Measurements from ENCODE around the gene ACSL3. TPM values are rescaled to one million over a fixed set of nuclear protein-coding genes. Genes with fewer than 3 reads are reported as not detected.

The ACSL3 gene
- total RNA-seq, 1 donor from 2014 or later = 41.2 TPM

GRCh38 chr2:222851956-222852617 lies 8.7 kb upstream of the ACSL3 start:
- CTCF ChIA-PET = no interaction called here
- no peak for TF ChIP-seq CTCF (IDR thresholded peaks at IDR 0.05)
- Mint-ChIP-seq H3K4me1 (no peaks in the 10 kb centered on the region), H3K9me3 (no peaks in the 10 kb centered on the region), H3K27me3 (peaks cover 2% of the 10 kb centered on the region), H3K4me3 (no peak overlapping the region), H3K27ac (no peak overlapping the region), H3K36me3 (ENCODE audit: low read depth) (no peaks in the 10 kb centered on the region)
- no peak for ATAC-seq (ENCODE audit: low read depth)
- intact Hi-C loops (cut with micrococcal nuclease) = no loop called here
- no peak for DNase-seq
- POLR2A ChIA-PET = no interaction called here

GRCh38 chr2:222854773-222855700 lies 5.8 kb upstream of the ACSL3 start:
- Mint-ChIP-seq H3K4me3 (no peak overlapping the region), H3K36me3 (ENCODE audit: low read depth) (no peaks in the 10 kb centered on the region), H3K9me3 (no peaks in the 10 kb centered on the region), H3K27ac (no peak overlapping the region), H3K4me1 (peaks cover 4% of the 10 kb centered on the region), H3K27me3 (peaks cover 2% of the 10 kb centered on the region)
- intact Hi-C loops (cut with micrococcal nuclease) = no loop called here
- ChIA-PET CTCF (no interaction called here), POLR2A (no interaction called here)
- ATAC-seq (ENCODE audit: low read depth) = no peak
- no peak for TF ChIP-seq CTCF (IDR thresholded peaks at IDR 0.05)
- DNase-seq = no peak

- no peaks in the 10 kb centered on the region for H3K9me3 Mint-ChIP-seq
- peaks cover 7% of the 10 kb centered on the region for H3K4me1 Mint-ChIP-seq
- no peak for TF ChIP-seq CTCF (IDR thresholded peaks at IDR 0.05)
- H3K27me3 Mint-ChIP-seq = peaks cover under 1% of the 10 kb centered on the region
- DNase-seq = no peak
- peak overlapping the region; percentile 81 for H3K4me3 Mint-ChIP-seq
- intact Hi-C loops (cut with micrococcal nuclease) = loop anchor here (1.0 to 5.0 kb wide), 7 partner anchors 43 to 1097 kb away; partner anchors contain the start of genes AP1S3, FARSB, MRPL44 and SGPP2
- ChIA-PET CTCF (interaction anchor here (1.2 kb wide), 1 partner anchor 44 kb away, joined by 3 read pairs; no protein-coding TSS in a partner anchor), POLR2A (interaction anchor here (0.7 to 4.8 kb wide), 2 partner anchors 52 to 204 kb away, joined by 7 to 25 read pairs; partner anchors contain the start of gene FARSB)
- no peak overlapping the region for H3K27ac Mint-ChIP-seq
- ATAC-seq (ENCODE audit: low read depth) = no peak
- H3K36me3 Mint-ChIP-seq (ENCODE audit: low read depth) = peaks cover 5% of the 10 kb centered on the region
These were observed 837 bp upstream of the ACSL3 start for GRCh38 chr2:222859786-222860612.

- Mint-ChIP-seq H3K27ac (peak overlapping the region; percentile 87), H3K4me1 (peaks cover 7% of the 10 kb centered on the region), H3K27me3 (no peaks in the 10 kb centered on the region), H3K4me3 (no peak overlapping the region), H3K36me3 (ENCODE audit: low read depth) (peaks cover 5% of the 10 kb centered on the region), H3K9me3 (no peaks in the 10 kb centered on the region)
- DNase-seq (no peak), ATAC-seq (ENCODE audit: low read depth) (no peak)
- intact Hi-C loops (cut with micrococcal nuclease) = loop anchor here (1.0 to 5.0 kb wide), 8 partner anchors 8 to 1095 kb away; partner anchors contain the start of genes AP1S3, MRPL44 and SGPP2
- ChIA-PET POLR2A (interaction anchor here (0.5 to 4.8 kb wide), 6 partner anchors 14 to 139 kb away, joined by 3 to 25 read pairs (median 3); no protein-coding TSS in a partner anchor), CTCF (interaction anchor here (0.7 to 2.0 kb wide), 6 partner anchors 42 to 171 kb away, joined by 3 to 9 read pairs (median 4); no protein-coding TSS in a partner anchor)
- no peak for TF ChIP-seq CTCF (IDR thresholded peaks at IDR 0.05)
These were observed 722 bp downstream of the ACSL3 start for GRCh38 chr2:222861411-222862105.
